HG02571 (cell line): ENCODE measurements around the gene AHI1.
"Not testable (repeated sequence)": the region's sequence is repeated elsewhere in the genome, so short reads cannot be mapped to it uniquely, and the experiment has no call there.

ENCODE experiments used
- ATAC-seq: cut with Tn5 transposase; IDR thresholded peaks from one replicate; pipeline ENCODE4 v1.9.1; 2021; ENCODE audit warnings: mild to moderate bottlenecking, moderate library complexity; ENCODE audit not compliant: unreplicated experiment

The AHI1 gene

DNA sequence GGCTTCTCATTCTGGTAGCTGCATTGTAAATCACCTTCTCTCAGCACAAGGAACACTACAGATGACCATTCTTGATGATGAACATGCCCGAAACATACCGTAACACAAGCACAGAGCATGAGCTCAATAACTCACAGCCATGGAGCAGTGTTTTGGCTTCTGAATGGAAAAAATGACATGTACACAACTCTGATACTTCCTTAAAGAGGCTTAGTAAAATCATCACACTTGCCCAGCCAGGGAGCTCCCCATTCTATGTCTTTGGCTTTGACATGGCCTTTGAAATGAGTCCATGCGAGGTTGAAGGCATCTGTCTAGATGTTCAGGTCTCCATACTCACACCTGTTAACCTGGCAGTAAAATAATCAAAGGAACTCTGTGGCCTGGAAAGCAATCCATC is 228.8 kb downstream of the AHI1 start:
- no peak for ATAC-seq

DNA sequence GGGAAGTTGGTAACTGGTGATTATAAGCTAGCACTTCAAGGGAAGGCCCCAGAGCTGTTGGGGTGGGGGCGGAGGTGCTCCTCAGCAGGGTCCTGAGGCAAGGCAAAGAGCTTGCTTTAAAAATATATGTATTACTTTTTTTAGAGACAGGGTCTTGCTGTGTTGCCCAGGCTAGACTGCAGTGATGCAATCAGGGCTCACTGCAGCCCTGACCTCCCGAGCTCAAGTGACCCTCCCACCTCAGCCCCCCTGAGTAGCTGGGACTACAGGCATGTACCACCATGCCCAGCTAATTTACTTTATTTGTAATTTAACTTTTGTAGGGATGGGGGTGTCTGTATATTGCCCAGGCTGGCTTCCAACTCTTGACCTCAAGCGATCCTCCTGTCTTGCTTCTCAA is 229.3 kb downstream of the AHI1 start:
- no peak for ATAC-seq

DNA sequence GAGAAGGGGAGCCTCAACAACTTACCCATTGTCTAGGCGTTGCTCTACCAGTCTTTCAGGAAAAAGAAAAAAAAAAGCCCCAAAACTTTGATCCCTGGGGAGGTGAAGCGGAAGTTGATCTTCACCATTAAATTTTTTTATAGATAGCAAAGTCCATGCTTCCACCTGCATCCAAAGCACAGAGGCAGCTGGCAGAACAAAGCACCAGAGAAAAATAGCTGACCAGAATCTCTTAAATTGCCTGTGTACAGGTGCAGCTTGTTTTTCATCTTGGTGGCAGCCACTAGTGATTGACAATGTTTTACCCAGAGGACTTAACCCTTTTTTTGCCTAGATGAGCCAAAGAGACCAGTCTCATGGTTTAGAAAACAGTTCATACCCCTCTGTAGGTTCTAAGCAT is 230.5 kb downstream of the AHI1 start:
- ATAC-seq: no peak

DNA sequence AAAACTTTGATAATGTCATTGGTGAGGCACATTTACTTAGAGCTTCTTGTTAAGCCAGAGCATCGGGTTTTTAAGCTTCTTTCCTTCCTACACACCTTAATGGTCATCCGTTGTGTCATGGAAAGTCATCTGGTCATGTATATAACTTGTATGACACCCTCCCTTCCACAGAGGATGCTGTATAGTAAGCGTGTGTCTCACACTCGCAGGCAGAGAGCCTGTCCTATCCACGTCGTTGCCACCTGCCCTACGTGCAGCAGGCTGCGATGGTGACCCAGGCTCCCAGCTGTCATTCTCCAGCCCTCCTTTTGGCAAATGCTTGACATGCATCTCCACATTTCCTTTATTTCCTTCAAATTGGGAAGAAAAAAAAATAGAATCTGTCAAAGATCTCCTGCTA is 230.9 kb downstream of the AHI1 start:
- ATAC-seq: no peak

DNA sequence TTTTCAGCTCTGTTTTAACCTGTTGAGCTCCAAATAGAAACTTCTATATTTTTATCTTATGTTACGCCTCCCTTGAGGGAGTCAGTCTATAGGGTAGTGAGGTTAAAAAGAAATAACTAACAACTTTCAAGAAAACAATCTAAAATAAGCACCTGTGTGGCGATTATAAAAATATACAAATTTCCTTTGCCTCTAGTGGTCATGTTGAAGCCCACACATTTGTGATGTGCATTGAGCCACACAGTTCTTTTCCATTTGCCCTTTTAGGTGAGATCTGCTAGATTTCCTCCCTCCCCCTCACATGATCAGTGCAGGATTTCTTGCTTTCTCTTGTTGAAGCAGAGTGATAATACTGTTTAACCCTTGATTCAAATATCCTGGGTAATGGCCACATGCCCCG is 232.3 kb downstream of the AHI1 start:
- no peak for ATAC-seq

DNA sequence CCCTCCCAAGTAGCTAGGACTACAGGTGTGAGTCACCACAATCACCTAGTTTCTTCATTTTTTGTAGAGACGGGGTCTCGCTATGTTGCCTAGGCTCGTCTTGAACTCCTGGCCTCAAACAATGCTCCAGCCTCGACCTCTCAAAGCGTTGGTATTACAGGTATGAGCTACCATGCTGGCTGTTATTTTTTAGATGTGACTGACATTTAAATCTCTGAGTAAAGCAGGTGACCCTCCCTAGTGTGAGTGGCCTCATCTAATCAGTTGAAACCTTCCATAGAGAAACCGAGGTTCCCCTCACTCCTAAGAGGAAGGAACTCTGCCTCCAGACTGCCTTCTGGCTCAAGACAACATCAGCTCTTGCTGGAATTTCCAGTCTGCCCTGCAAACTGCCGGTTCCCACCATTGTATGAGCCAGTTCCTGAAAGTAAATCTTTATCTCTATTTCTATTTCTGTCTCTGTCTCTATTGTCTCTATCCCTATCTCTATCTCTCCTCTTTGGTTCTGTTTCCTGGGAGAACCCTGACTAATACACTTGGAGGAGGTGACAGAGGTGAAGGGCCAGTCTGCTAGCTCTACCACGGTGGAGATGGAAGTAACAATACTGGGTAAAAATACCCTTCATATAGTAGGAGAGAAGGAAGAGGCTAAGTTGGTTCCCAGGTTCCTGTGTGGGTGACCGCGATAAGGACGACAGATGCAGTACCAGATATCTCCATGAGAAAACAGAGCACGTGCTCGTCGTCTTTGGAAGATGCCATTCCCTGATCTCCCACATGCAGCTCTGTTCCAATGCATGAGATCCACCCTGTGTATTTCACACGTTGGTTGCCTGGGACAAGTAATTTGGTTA is 235.4 kb downstream of the AHI1 start:
- no peak for ATAC-seq

DNA sequence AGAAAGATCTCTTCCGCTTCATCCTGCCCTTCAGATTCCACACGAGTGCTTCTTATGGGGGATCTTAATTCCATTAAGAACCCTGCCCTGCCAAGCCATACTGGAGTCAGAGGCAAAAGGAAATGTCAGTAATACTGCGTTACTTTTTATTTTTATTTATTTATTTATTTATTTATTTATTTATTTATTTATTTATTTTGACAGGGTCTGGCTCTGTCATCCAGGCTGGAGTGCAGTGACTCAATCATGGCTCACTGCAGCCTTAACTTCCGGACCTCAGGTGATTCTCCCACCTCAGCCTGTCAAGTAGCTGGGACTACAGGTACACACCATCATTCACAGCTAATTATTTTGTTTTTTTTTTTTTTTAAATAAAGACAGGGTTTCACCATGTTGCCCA is 236.9 kb downstream of the AHI1 start:
- no peak for ATAC-seq

DNA sequence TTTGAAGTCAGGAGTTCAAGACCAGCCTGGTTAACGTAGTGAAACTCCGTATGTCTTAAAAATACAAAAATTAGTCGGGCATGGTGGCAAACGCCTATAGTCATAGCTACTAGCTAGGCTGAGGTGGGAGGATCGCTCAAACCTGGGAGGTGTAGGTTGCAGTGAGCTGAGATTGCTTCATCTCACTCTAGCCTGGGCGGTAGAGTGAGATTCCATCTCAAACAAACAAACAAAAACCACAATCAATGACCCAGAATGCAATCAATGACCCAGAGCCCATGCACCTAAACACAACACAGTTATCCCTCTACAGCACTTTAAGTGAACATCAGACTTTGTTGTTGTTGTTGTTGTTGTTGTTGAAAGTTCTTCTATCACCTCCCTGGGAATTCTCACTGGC is 238.6 kb downstream of the AHI1 start:
- ATAC-seq: no peak

DNA sequence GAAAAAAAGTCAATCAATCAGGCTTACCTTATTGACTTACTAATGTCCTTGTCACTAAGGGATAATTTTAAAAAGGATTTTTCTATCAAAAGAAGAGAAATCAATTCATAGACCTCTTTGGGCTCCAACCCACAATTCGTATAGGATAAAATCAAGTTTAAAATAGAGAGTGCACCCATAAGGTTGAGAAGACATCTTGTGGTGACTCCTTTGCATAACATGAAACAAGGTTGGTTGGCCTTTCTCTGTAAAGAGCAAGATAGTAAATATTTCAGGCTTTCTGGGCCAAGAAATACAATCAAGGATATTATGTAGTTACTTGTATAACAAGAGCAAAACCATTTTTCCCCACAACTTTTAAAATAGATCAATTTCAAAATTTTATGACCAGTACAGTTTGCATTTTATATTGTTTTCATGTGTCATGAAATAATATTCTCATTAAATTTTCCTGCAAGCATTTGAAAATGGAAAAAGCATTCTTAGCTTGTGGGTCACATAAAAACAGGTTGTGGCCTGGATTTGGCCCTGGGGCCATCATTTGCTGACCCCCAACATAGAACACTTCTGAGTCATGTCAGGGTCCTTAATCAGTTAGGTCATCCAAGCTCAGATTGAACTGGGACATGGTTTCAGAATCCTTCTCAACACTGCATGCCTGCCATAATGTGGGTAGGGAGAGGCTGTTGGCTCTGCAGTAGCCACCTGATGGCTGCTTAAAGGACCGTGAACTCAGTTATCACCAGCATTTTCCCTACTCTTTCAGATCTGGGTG is 239.7 kb downstream of the AHI1 start:
- ATAC-seq: no peak

DNA sequence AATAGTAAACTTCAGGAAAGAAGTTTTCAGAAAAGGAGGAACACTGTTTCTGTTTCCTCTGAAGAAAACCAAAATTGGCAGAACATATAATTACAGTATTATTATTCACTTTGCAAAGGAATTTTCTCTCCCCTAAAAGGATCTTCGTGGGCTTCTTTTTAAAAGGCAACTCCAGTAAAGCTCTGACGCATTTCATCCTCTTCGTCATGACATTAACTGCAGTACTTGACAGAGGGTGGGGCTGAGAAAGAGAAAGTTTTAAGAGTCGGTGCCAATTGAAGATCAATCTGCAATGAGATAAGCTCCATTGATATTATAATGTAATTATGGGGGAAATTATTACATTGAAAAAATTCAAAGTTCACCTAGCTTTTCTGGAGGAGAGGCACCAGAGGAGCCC is 240.7 kb downstream of the AHI1 start:
- no peak for ATAC-seq

DNA sequence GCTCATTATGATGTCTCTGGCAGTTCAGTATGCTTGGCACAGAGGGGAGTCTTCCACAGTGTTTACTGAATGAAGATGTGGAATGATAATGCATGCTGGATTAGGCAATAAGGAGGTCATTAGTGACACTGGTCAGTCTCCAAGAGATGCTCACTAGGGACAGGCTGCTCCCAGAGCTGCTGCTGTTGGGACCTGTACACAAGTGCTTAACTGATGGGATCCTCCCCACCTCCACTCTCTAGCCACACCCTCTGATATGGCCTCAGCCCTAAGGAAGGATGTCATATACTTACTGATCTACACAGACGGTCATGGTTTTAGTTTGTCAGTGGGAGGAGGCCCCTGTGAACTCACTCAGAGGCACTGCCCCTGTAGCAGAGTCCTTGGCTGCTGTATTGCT is 243.1 kb downstream of the AHI1 start:
- ATAC-seq: no peak

DNA sequence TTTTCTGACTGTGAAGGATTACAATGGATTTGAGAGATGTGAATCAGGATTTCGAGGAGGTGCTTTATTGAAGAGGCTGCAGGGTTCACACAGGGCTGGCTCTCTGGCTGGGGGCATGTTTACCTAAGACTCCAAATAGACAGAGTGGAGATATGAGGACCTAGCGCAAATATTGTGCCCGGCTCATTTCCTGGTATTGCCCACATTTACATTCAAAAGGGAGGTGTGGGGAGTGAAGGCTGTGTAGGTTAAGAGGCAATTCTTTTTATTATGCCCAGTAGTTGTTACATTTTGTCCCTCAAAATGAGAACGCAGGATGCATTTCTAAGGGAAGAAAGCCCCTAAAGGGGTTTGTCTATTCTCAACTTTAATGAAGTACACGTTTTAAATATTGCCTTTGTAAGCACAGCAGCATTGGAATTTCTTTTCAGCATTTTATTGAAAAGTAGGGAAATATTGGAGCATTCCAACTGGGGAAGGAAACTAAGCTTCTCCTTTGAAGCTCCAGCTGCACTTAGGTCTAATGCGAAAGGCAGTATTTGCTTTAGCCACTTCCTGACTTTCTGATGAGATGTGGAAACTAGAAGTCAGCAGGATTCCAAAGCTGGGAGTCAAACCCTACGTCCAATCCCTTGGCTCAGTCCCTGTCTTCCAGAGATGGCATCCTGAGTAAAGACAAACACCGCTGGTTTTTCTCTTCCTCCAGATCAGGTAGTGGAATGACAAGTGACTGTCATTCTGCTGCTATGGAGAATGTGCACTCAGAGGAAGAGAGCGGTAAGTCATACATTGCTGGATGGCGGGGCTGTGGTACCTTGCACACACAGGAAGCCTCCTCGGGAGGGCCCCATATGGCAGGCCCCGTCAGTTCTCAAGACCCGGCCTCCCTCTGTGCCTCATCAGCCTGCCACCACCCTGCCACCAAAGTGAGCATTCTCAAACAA is 245.8 kb downstream of the AHI1 start:
- ATAC-seq: no peak

DNA sequence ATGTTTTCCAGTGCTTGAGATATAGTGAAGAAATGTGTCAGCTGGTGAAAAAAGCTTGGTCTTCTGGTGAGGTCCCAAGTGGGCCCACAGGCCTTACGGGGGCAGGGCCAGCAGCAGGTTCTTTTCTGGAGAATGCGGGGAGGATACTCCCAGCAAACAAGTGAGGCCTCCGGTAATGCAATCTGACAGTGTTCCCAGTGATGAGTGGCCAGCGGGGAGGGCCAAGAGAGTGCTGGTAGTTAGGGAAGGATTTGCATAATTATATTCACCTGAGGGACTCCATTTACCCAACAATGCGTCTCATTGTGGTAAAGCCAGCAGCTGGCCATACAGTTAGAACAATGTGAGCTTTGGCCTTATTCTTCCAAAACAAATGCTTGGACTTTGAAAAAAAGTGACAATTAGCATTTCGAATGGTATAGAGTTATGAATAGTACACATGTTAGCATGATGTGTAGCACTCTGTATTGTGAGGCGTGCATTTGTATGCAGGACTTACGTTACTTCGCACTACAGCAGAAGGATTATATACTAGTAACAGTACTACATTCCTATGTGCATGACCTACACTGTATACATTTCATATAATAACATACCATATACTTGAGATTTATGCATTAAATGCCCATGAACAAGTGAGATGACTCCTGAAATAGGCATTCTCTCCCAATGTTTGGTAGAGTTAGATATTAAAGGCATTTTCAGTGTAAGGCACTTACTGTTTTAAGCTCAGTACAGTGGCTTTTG is 246.6 kb downstream of the AHI1 start:
- no peak for ATAC-seq

DNA sequence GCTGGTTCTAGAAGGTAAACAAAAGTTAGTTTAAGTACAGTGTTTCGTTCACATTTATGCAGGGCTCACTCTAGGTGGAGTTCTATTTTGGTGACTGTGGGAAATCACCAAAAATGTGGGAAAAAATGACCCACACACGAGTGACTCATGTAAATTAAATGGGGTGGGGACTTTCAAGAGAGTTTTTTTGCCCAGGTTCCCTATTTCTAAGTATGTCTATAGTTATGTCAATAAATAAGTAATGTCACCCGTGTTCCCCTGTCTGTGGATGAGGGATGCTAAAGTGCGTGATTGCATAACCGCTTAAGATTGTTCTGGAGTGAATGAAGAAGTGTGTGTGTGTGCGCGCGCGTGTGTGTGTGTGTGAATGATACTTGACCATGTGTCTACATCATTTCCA is 247.3 kb downstream of the AHI1 start:
- no peak for ATAC-seq

DNA sequence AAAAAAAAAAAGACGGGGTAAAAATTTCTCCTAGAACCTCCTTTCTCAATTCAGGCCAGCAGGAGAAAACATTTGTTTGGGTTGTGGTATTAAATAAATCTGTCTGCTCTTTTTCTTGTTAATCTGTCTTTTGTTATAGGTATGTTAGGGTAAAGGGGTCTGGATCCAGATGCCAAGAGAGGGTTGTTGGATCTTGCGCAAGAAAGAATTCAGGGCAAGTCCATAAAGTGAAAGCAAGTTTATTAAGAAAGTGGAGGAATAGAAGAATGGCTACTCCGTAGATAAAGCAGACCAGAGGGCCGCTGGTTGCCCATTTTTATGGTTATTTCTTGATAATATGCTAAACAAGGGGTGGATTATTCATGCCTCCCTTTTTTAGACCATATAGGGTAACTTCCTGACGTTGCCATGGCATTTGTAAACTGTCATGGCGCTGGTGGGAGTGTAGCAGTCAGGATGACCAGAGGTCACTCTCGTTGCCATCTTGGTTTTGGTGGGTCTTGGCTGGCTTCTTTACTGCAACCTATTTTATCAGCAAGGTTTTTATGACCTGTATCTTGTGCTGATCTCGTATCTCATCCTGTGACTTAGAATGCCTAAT is 251.0 kb downstream of the AHI1 start:
- ATAC-seq: not testable (repeated sequence)

DNA sequence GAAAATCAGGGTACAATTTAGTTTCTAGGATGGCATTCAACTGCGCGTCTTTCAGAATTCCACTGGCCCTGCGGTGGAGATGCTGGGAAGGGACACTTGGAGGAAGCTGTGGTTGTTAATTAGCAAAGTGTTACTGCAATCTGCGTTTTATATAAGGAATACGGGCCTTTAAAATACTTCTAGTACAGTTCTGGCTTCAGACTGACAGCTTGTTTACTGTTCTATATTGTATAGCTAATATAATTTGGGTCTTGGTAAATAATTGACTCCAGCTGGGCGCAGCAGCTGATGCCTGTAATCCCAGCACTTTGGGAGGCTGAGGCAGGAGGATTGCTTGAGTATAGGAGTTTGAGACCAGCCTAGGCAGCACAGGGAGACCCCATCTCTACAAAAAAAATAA is 252.7 kb downstream of the AHI1 start:
- no peak for ATAC-seq

DNA sequence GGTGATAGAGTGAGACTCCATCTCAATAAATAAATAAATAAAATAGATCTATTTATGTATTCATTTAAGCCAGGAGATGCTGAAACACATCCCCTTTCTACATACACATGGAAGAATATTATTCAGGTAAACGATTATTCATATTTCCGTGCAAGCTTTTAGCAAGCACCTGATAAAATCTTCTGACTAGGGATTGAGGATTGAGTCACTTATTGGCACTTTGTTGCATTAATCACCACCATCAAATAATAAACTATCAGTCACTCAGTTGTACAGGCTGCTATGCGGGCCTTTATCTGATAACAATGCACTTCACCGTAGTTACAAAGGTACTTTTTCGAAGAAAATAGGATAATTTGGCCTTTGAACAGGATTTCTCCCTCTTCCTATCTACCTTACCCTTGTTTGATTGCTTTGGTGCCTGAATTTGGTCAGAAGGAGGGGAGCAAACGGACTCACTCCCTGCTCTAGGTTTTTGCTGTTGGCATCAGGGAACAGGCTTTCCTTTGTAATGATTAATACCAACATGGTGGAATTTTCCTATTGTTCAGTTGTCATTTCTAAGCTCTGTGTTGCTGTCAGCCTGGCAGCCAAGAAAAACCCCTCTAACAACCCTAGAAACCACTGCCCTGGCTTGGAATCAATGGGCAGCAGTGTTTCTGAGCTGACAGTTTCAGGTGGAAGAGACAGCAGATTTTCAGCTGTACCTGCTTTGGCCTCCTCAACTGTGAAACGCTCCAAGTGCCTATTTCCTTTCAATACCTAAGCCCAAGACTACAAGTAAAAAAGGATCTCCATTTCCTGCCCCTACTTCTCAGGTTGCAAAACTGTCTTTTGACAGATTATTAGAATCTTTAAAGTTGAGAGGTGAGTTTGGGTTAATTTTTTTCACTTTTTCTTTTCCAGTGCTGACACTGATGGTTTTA is 253.4 kb downstream of the AHI1 start:
- ATAC-seq: no peak

DNA sequence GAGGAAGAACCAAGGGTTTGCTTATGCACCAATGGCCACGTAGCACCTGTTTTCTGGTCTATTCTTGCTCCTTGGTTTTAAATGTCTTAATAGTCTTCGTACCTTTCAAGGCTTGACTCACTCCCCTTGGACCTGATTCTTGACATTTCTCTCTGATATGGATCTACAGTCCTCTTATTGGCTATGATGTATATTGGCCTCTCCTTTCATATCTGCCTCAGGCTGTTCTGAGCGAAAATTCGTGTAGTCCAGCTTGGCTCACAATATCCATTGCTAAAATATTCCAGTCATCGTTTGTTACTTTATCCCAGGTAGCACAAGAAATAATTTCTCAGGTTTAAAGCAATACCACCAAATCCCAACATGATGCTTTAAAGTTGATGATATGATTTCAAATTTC is 256.8 kb downstream of the AHI1 start:
- ATAC-seq: no peak

DNA sequence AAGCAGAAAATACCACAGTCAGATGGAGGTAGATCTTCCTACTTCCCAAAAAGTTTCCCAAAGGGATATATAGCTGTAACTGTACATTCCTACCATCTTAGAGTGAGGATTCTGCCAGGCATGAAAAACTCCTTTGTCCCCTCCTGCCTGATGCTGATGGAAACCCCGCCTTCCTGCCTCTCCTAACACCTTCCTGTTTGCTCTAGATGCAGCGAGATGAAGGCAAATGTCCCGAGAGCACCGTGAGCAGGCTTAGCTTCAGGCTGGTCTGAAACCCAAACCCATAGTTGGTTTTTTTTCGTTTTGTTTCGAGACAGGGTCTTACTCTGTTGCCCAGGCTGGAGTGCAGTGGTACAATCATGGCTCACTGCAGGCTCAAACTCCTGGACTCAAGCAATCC is 260.8 kb downstream of the AHI1 start:
- no peak for ATAC-seq
